ENCODE measurements around the gene SPACA6.

SPACA6 gene

GRCh38 chr19:51688671-51689571 is 4.2 kb upstream of the SPACA6 start:
- DNase-seq (ENCODE audit: low read depth in 3 of 3, low spot score in 1 of 3) = no peak

- no peak for DNase-seq (ENCODE audit: low read depth in 3 of 3, low spot score in 1 of 3)
Observed at GRCh38 chr19:51689751-51690453, 3.2 kb upstream of the SPACA6 start.

GRCh38 chr19:51690454-51691073 is 2.6 kb upstream of the SPACA6 start:
- DNase-seq (ENCODE audit: low read depth in 3 of 3, low spot score in 1 of 3) = peak; percentile 44 to 50 (median 45)

GRCh38 chr19:51691074-51691583 is 2.0 kb upstream of the SPACA6 start:
- DNase-seq (ENCODE audit: low read depth in 3 of 3, low spot score in 1 of 3) = no peak

DNA sequence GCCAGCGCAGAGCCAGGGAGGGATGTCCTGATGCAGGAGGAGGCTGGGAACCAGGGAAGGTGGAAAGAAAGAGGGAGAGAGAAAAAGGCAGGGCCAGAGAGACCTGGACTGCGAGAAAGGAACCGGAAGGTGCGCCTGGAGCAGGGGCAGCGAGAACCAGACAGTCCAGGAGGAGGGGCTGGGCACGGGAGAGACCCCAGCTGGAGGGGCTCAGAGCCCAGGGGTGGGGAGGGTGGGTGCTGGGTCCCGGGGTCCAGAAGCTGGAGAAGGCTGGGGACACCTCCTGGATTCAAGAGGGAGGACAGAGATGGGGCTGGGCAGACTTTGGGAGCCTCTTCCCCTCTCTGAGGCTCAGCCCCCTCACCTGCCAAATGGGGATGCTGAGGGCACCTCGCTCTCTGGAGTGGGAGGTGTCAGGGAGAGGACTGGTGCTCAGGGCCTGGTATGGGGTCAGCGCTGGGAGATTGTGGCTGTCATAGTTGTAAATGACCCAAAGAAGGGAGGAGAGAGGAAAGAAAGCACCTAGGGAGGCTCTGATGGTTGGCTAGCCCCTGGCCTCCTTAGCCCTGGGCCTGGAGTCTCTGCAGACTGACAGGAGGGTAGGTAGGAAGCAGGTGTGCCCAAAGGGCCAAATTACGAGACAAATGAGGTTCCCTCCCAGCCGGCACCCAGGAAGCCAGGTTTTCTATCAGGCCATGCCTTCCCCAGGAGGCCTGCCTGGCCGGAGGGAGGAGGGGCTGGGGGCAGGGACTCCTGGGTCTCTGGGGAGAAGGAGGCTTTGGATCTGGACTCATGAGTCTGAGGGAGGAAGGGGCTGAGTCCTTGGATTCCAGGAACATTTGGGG is 1.3 kb upstream of the SPACA6 start:
- DNase-seq (ENCODE audit: low read depth in 3 of 3, low spot score in 1 of 3) = no peak

DNA sequence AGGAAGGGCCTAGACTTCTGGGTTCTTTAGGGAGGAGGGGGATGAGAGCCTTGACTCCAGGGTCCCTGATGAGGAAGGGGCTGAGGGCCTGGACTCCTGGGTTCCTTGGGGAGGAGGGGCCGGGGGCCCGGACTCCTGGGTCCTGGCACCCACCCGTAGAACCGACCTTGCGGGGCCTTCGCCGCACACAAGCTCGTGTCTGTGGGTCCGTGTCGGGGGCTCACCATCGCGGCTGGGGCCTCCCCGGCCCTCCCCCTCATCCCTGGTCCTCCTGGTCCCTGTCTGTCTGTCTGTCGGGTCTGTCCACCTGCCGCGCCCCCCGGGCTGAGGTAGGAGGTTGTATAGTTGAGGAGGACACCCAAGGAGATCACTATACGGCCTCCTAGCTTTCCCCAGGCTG is 662 bp upstream of the SPACA6 start:
- DNase-seq (ENCODE audit: low read depth in 3 of 3, low spot score in 1 of 3) = no peak

DNA sequence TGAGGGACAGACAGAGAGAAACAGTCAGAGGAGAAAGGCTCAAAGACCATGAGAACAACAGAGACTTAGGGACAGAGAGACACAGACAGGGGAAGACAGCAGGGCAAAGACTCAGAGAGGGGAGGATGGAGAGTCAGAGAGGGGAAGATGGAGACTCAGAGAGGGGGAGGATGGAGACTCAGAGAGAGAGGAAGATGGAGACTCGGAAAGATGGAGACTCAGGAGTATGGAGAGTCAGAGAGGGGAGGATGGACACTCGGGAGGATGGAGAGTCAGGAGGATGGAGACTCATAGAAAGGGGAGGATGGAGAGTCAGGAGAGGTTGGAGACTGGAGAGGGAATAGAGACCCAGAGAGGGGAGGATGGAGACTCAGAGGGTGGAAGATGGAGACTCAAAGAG is 689 bp downstream of the SPACA6 start:
- no peak for DNase-seq (ENCODE audit: low read depth in 3 of 3, low spot score in 1 of 3)

GRCh38 chr19:51694318-51695085 is 1.4 kb downstream of the SPACA6 start:
- DNase-seq (ENCODE audit: low read depth in 3 of 3, low spot score in 1 of 3) = no peak

GRCh38 chr19:51695088-51695487 is 2.0 kb downstream of the SPACA6 start:
- no peak for DNase-seq (ENCODE audit: low read depth in 3 of 3, low spot score in 1 of 3)

DNA sequence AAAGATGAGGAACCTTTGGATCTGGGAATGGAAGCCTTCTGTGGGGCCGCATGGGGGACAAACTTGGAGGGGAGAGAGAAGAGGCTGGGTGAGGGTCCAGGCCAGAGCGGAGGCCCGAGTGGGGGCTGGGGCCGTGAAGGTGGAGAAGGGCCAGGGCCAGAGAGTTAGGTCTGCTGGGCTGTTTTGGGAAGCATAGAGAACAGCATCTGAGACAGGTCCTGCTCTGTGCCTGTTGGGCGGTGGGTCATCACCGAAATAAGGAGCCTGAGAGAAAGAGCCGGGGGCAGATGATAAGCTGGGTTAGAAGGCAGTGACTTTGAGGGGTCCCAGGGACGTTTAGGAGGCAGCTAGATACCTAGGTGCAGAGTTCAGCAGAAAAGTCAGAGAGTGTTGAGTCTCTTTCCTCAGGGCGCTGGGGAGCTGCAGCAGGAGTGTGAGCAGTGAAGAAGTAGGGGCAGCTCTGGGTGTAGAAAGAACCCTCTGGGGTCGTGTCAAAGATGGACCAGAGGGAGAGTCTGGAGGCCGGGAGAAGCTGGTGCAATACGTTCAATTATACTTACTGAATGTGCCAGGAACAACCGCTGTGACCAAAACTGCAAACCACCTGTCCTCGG is 2.7 kb downstream of the SPACA6 start:
- DNase-seq (ENCODE audit: low read depth in 3 of 3, low spot score in 1 of 3) = no peak

- DNase-seq (ENCODE audit: low read depth in 3 of 3, low spot score in 1 of 3) = no peak
Observed at GRCh38 chr19:51696606-51697005, 3.5 kb downstream of the SPACA6 start.

DNA sequence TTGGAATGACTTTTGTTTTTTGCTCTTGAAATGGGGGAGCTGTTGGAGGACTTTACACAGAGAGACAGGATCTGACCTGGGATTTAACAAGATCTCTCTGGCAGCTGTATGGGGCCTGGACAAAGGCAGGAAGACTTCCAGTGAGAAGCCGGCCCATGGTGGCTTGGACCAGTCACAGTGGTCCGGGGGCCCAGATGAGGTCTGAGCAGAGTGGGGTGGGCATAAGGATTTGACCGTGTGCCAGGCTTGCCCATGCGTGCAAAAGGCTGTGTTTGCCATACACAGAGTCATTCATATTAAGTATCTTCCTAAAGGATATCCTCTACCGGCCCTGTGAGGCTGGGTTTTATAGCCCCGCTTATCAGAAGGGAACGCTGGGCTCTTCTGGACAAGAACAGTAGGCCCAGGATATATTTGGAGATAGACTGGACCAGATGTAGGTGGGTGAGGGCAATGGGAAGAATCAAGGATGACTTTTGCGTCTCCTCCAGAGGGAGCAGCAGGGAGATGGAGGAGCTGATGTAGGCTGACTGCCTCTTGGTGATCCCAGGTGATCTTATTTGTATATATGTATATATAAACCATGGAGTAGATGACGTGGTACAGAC is 4.1 kb downstream of the SPACA6 start:
- DNase-seq (ENCODE audit: low read depth in 3 of 3, low spot score in 1 of 3) = no peak

- no peak for DNase-seq (ENCODE audit: low read depth in 3 of 3, low spot score in 1 of 3)
Observed at GRCh38 chr19:51698296-51698695, 5.2 kb downstream of the SPACA6 start.

DNA sequence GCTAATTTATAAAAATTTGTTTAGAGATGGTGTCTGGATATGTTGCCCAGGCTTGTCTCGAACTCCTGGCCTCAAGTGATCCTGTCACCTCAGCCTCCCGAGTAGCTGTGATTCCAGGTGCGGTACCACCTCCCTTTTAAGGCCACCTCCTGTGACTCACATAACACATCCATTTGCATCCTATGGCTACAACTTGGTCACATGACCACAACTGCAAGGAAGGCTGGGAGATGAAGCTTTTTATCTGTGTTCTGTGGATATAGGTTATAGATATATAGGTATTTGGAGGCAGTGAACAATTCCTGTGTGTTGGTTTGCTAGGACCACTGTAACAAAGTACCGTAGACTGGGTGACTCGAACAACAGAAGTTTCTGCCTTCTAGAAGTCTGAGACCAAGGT is 6.0 kb downstream of the SPACA6 start:
- DNase-seq (ENCODE audit: low read depth in 3 of 3, low spot score in 1 of 3) = no peak

DNA sequence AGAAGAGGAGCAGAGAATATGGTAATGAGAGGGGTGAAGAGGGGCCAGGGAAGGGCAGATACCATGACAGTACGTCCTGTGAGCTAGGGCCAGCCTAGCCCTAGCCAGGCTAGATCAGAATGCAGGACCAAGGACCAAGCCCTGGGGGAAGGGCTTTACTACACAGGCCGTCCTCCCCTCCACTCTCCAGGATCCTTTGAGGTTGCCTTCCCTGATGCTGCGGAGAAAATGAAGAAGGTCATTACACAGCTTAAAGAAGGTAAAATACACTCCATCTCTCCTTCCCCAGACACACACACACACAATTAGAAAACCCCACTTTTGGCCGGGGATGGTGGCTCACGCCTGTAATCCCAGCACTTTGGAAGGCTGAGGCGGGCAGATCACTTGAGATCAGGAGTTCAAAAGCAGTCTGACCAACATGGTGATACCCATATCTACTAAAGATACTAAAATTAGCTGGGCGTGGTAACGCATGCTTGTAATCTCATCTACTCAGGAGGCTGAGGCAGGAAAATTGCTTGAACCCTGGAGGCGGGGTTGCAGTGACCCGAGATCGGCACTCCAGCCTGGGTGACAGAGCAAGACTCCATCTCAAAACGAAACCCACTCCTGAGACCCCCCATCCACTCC is 8.5 kb downstream of the SPACA6 start:
- DNase-seq (ENCODE audit: low read depth in 3 of 3, low spot score in 1 of 3) = no peak

- DNase-seq (ENCODE audit: low read depth in 3 of 3, low spot score in 1 of 3) = peak in 1 of 3 donors; percentile 52
Observed at GRCh38 chr19:51702103-51702824, 9.1 kb downstream of the SPACA6 start.

GRCh38 chr19:51702825-51703574 is 9.9 kb downstream of the SPACA6 start:
- DNase-seq (ENCODE audit: low read depth in 3 of 3, low spot score in 1 of 3) = no peak
